IMR-90 (cell line): Measurements from ENCODE around the gene FCRLA. TPM values are rescaled to one million over a fixed set of nuclear protein-coding genes. Genes with fewer than 3 reads are reported as not detected.

Source experiments
- ATAC-seq: fragments of 200-7000 bp; cut with Tn5 transposase; 2 replicates; pipeline ENCODE4 v1.9.1; 2020; ENCODE audit warnings: low read depth, mild to moderate bottlenecking, moderate library complexity
- BruUV-seq: library from RNA; stranded (reverse); fragments of 400-500 nt; replicated peaks from 2 replicates; lab custom pipeline; 2021; lab: Mats Ljungman, UMichigan
- CTCF ChIA-PET: fragments of 300-600 bp; formaldehyde crosslinking; extraction: SDS; loops from one replicate; lab custom pipeline; 2021; ENCODE audit warnings: antibody characterized with exemption; lab: Yijun Ruan, JAX
- POLR2A ChIA-PET: fragments of 300-600 bp; sonication (Branson Sonifier 250); formaldehyde crosslinking; loops from one replicate; lab custom pipeline; 2022; ENCODE audit warnings: antibody characterized with exemption; ENCODE audit not compliant: unreplicated experiment; lab: Charles Lee
- DNase-seq: peaks from one replicate; pipeline ENCODE4 v3.0.0; 2013
- H2AFZ ChIP-seq: replicated peaks from 2 replicates; pipeline ENCODE3; 2013; ENCODE audit warnings: low read length, mild to moderate bottlenecking; ENCODE audit not compliant: poor library complexity
- H2AK5ac ChIP-seq: 2 replicates; pipeline ENCODE4 v1.6.1; 2013; ENCODE audit warnings: low read depth, low read length, inconsistent platforms
- H2AK9ac ChIP-seq: replicated peaks from 2 replicates; pipeline ENCODE3; 2013; ENCODE audit warnings: mild to moderate bottlenecking, low read depth, low read length, moderate library complexity; ENCODE audit not compliant: poor library complexity
- H2BK120ac ChIP-seq: 2 replicates; pipeline ENCODE4 v1.6.1; 2013; ENCODE audit warnings: low read depth, low read length, inconsistent platforms
- H2BK15ac ChIP-seq: 3 replicates; pipeline ENCODE4 v1.6.1; 2013; ENCODE audit warnings: low read depth, low read length, inconsistent platforms
- H2BK20ac ChIP-seq: 2 replicates; pipeline ENCODE4 v1.6.1; 2013; ENCODE audit warnings: low read depth, mild to moderate bottlenecking, inconsistent platforms, low read length, moderate library complexity
- H2BK5ac ChIP-seq: 2 replicates; pipeline ENCODE4 v1.6.1; 2013; ENCODE audit warnings: mild to moderate bottlenecking, low read depth, low read length, inconsistent platforms; ENCODE audit not compliant: poor library complexity, severe bottlenecking
- H3K14ac ChIP-seq: replicated peaks from 2 replicates; pipeline ENCODE4 v1.6.1; 2013; ENCODE audit warnings: low read depth, low read length, inconsistent platforms
- H3K18ac ChIP-seq: 2 replicates; pipeline ENCODE4 v1.6.1; 2013; ENCODE audit warnings: low read depth, low read length, control low read depth
- H3K23ac ChIP-seq: 2 replicates; pipeline ENCODE4 v1.6.1; 2013; ENCODE audit warnings: low read depth, low read length, inconsistent platforms
- H3K27ac ChIP-seq: 2 replicates; pipeline ENCODE4 v1.5.1; 2013; ENCODE audit warnings: mild to moderate bottlenecking, control low read depth, low read length; ENCODE audit not compliant: insufficient read depth
- H3K27me3 ChIP-seq: 2 replicates; pipeline ENCODE4 v1.6.1; 2013; ENCODE audit warnings: low read length; ENCODE audit not compliant: control insufficient read depth, insufficient read depth
- H3K36me3 ChIP-seq: 2 replicates; pipeline ENCODE4 v1.6.1; 2013; ENCODE audit warnings: low read length, mixed read lengths; ENCODE audit not compliant: control insufficient read depth, insufficient read depth
- H3K4ac ChIP-seq: 2 replicates; pipeline ENCODE4 v1.6.1; 2013; ENCODE audit warnings: low read depth, low read length, inconsistent platforms
- H3K4me1 ChIP-seq: 2 replicates; pipeline ENCODE4 v1.6.1; 2013; ENCODE audit warnings: low read length, mixed read lengths; ENCODE audit not compliant: control insufficient read depth, insufficient read depth
- H3K4me2 ChIP-seq: 2 replicates; pipeline ENCODE4 v1.6.1; 2013; ENCODE audit warnings: low read depth, mild to moderate bottlenecking, control low read depth, low read length, moderate library complexity
- H3K4me3 ChIP-seq: 2 replicates; pipeline ENCODE4 v1.5.1; 2013; ENCODE audit warnings: low read depth, mild to moderate bottlenecking, control low read depth, low read length, moderate library complexity; ENCODE audit not compliant: insufficient read depth
- H3K56ac ChIP-seq: 2 replicates; pipeline ENCODE4 v1.6.1; 2013; ENCODE audit warnings: low read length, inconsistent platforms; ENCODE audit not compliant: insufficient read depth; ENCODE audit errors: extremely low read depth
- H3K79me1 ChIP-seq, 2 experiments: 2 replicates each; pipeline ENCODE4 v1.6.1; 2013; ENCODE audit warnings: low read length in 2 of 2, inconsistent platforms in 1 of 2, low read depth in 1 of 2
- H3K9ac ChIP-seq: 2 replicates; pipeline ENCODE4 v1.6.1; 2013; ENCODE audit warnings: low read depth, low read length, control low read depth
- H3K9me1 ChIP-seq: 2 replicates; pipeline ENCODE4 v1.6.1; 2013; ENCODE audit warnings: low read length, inconsistent platforms; ENCODE audit not compliant: insufficient read depth
- H3K9me3 ChIP-seq: 2 replicates; pipeline ENCODE4 v1.6.1; 2013; ENCODE audit warnings: low read length; ENCODE audit not compliant: control insufficient read depth, insufficient read depth
- H4K20me1 ChIP-seq: 2 replicates; pipeline ENCODE4 v1.6.1; 2013; ENCODE audit warnings: low read length, inconsistent platforms; ENCODE audit not compliant: insufficient read depth
- H4K5ac ChIP-seq: 2 replicates; pipeline ENCODE4 v1.6.1; 2013; ENCODE audit warnings: mild to moderate bottlenecking, low read depth, low read length, control low read depth
- H4K8ac ChIP-seq, 2 experiments: 2 replicates each; pipeline ENCODE4 v1.6.1; 2013; ENCODE audit warnings: low read depth in 2 of 2, low read length in 2 of 2, control low read depth in 1 of 2, inconsistent platforms in 1 of 2
- H4K91ac ChIP-seq: 2 replicates; pipeline ENCODE4 v1.6.1; 2013; ENCODE audit warnings: low read depth, low read length, inconsistent platforms; ENCODE audit not compliant: insufficient read depth
- CHD1 ChIP-seq: IDR thresholded peaks from 2 replicates; pipeline ENCODE4 v1.6.1; 2012; ENCODE audit warnings: low read depth, low read length, improper control_type of control experiment
- FOS ChIP-seq: fragments of 150-350 bp; IDR thresholded peaks from 2 replicates; pipeline ENCODE4 v1.6.1; 2016; ENCODE audit warnings: low read depth, low read length
- MAFK ChIP-seq: IDR thresholded peaks from 2 replicates; pipeline ENCODE4 v1.6.1; 2012; ENCODE audit warnings: low read depth, low read length, improper control_type of control experiment
- MXI1 ChIP-seq: IDR thresholded peaks from 2 replicates; pipeline ENCODE4 v1.6.1; 2012; ENCODE audit warnings: low read depth, mild to moderate bottlenecking, low read length, moderate library complexity, borderline replicate concordance
- NFE2L2 ChIP-seq: fragments of 150-350 bp; IDR thresholded peaks from 2 replicates; pipeline ENCODE4 v1.6.1; 2016; ENCODE audit warnings: low read depth, mild to moderate bottlenecking, low read length
- RCOR1 ChIP-seq: IDR thresholded peaks from 2 replicates; pipeline ENCODE4 v1.6.1; 2012; ENCODE audit warnings: mild to moderate bottlenecking, low read length, improper control_type of control experiment; ENCODE audit not compliant: insufficient replicate concordance
- SMC3 ChIP-seq: fragments of 150-350 bp; IDR thresholded peaks from 2 replicates; pipeline ENCODE4 v1.6.1; 2016; ENCODE audit warnings: low read depth, mild to moderate bottlenecking, antibody characterized with exemption, low read length, moderate library complexity
- USF2 ChIP-seq: fragments of 150-350 bp; IDR thresholded peaks from 2 replicates; pipeline ENCODE4 v1.6.1; 2017; ENCODE audit warnings: mild to moderate bottlenecking, antibody characterized with exemption, low read length, low read depth
- WGBS, 2 experiments: methylation state at CpG; one replicate each; pipeline versions ENCODE4 v1.1.5 to v1.1.7; 2013; ENCODE audit warnings: missing lambda C conversion rate in 2 of 2; ENCODE audit not compliant: insufficient read length in 1 of 2; ENCODE audit errors: extremely low coverage in 2 of 2; 5-methylcytosine and 5-hydroxymethylcytosine counted together
- dilution Hi-C: fragments of 300-500 bp; cut with HindIII; formaldehyde crosslinking; loops from one replicate; pipeline ENCODE4 v1.14.3; 2018; ENCODE audit warnings: low sequenced_read_pairs; ENCODE audit not compliant: unreplicated experiment
- in situ Hi-C: fragments of 300-500 bp; cut with MboI; formaldehyde crosslinking; loops from 3 replicates; pipeline ENCODE4 v1.14.3; 2019; ENCODE audit warnings: low sequenced_read_pairs, inconsistent platforms, mixed read lengths
- intact Hi-C: fragments of 100-400 bp; cut with micrococcal nuclease; formaldehyde crosslinking; loops from 2 replicates; pipeline ENCODE4 v1.10.0; 2022
- polyA plus RNA-seq, 3 experiments: library from polyadenylated mRNA; depleted of rRNA; stranded (reverse); fragments of >200 nt; gene quantifications; 2 replicates each; pipeline ENCODE4 v1.2.3, GENCODE V29; 2012; ENCODE audit warnings: low replicate concordance in 1 of 3
- total RNA-seq: library from RNA; depleted of rRNA; stranded (reverse); fragments of >200 nt; gene quantifications from 2 replicates; pipeline ENCODE4 v1.2.3, GENCODE V29; 2012

Gene FCRLA
- total and polyA plus RNA-seq, 2 of the 4 experiments (the other 2 are of a cell fraction) = 0.36 TPM

- H3K27me3 ChIP-seq = no peaks in the 10 kb centered on the region
- no peak overlapping the region for H3K27ac ChIP-seq
- no peak overlapping the region for H3K56ac ChIP-seq
- no peak overlapping the region for H2AK9ac ChIP-seq
- no peak overlapping the region; the same call in 2 of the 3 replicates for H2BK15ac ChIP-seq
- ChIA-PET POLR2A (no interaction called here), CTCF (interaction anchor here (1.4 kb wide), 1 partner anchor 9 kb away, joined by 4 read pairs; no protein-coding TSS in a partner anchor)
- H2BK120ac ChIP-seq = no peak overlapping the region
- peaks cover 5% of the 10 kb centered on the region for H3K9me1 ChIP-seq
- intact Hi-C loops = loop anchor here (10.0 kb wide), 1 partner anchor 167 kb away; no protein-coding TSS in a partner anchor
- in situ Hi-C loops = loop anchor here (10.0 to 25.0 kb wide), 2 partner anchors 95 to 187 kb away; partner anchors contain the start of genes FCGR3A and FCGR3B
- H3K9me3 ChIP-seq = no peaks in the 10 kb centered on the region
- H3K4ac ChIP-seq = no peak overlapping the region
- no peak overlapping the region for H3K4me3 ChIP-seq
- TF ChIP-seq SMC3 (no peak), FOS (no peak), CHD1 (no peak), USF2 (no peak), MAFK (no peak), RCOR1 (no peak), NFE2L2 (no peak), MXI1 (no peak)
- no peak overlapping the region for H2BK20ac ChIP-seq
- H3K4me1 ChIP-seq = peaks cover 7% of the 10 kb centered on the region
- dilution Hi-C loops = no loop called here
- no peak for DNase-seq
- H3K4me2 ChIP-seq = no peak overlapping the region
- H3K18ac ChIP-seq = no peak overlapping the region
- no peak overlapping the region for H3K14ac ChIP-seq
- no peak overlapping the region for H3K23ac ChIP-seq
- 100% methylated on average over 1 of the region's 5 CpGs; no CpG with 5 or more reads in 1 of the 2 experiments for WGBS, 2 experiments
- no peak overlapping the region for H2BK5ac ChIP-seq
- no peaks in the 10 kb centered on the region for H3K36me3 ChIP-seq
- H3K9ac ChIP-seq = no peak overlapping the region
- H4K8ac ChIP-seq = no peak overlapping the region
- no peaks in the 10 kb centered on the region for H3K79me1 ChIP-seq
- H4K91ac ChIP-seq = no peak overlapping the region
- no peak overlapping the region for H2AFZ ChIP-seq
- no peak for ATAC-seq
- H2AK5ac ChIP-seq = no peak overlapping the region
- BruUV-seq = no TSS peak
- no peak overlapping the region for H4K5ac ChIP-seq
- H4K20me1 ChIP-seq = no peaks in the 10 kb centered on the region
Measured at GRCh38 chr1:161731981-161732718, 25.1 kb downstream of the FCRLA start.
